ENCODE results near the gene FBXL5.
"Not testable (repeated sequence)": the region's sequence is repeated elsewhere in the genome, so short reads cannot be mapped to it uniquely, and the experiment has no call there.

The FBXL5 gene

DNA sequence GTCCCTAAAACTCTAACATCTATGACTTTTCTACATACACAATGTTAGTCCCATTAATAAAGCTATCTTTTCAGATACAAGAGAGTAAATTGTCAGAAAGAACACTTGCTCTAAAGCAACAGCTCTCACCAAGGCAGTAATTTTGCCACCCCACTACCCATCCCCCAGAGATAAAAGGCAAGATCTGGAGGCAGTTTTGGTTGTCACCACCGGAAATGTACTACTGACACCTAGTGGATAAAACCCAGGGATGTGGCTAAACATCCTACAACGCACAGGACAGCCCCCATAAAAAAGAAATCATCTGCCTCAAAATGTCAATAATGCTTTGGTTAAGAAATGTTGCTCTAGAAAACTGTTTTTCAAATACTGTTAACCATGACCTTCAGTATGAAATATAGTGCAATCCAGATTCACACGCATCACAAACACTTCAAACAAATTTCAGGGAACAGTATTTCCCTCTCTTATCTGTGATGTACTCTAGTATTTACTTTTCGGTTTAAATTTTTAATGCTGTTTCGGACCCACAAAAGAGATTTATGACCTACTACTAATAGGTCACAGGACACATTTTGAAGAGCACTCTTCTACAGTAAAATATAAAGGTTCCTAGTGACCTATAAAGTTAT lies 5.1 kb downstream of the FBXL5 start:
- no peak for DNase-seq

DNA sequence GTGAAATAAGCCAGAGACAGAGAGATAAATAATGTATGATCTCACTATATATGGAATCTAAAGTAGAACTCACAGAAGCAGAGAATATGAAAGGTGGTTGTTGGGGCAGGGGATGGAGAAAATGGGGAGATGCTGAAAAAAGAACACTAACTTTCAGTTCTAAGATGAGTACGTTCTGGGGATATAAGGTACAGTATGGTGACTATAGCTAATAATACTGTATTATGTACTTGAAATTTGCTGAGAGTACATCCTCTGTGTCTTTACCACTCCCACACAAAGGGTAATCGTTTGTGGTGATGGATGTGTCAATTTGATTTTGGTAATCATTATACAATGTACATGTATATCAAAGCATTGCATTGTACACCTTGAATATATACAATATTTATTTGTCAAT lies 6.6 kb downstream of the FBXL5 start:
- no peak for DNase-seq

DNA sequence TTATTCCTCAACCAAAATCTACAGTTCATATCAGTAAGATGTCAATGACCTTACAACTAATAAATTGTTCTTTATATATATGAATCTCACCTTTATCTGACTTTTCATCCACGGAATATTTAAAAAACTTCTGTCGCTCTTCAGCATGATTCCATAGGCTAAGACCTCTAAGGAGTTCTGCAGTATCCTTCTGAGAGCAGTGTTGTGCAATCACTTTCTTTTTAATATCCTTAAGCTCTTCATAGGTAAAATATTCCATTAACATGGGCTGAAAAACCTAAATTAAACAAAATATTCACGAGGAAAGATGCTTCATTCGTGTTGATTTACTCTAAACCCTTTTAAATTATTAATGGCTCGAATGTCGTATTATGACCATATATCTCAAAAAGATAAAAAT lies 16.7 kb downstream of the FBXL5 start:
- DNase-seq: no peak

DNA sequence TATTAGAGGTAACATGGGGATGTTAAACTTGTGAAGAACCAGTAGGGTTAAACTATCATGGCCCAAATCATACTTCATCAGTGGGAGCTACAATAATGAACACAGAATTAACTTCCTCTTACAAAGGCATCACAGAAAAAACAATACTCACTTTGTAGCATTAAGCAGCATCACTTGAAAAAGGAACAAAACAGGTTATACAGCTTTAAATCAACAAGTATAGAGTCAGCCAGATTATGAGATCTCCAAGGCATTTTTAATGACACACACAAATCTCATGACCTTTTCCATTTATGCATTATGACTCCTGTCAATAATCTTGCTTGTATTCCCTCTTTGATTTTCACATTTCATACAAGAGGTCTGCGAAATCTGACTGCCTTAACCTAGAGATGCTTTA lies 18.3 kb downstream of the FBXL5 start:
- DNase-seq: no peak

DNA sequence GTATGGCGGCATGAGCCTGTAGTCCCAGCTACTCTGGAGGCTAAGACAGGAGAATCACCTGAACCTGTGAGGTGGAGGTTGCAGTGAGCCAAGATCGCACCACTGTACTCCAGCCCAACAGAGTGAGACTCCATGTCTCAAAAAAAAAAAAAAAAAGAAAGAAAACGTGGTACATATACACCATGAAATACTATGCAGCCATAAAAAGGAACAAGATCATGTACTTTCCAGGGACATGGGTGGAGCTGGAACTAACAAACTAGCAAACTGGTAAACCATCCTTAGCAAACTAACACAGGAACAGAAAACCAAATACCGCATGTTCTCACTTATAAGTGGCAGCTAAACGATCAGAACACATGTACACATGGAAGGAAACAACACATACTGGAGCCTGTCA lies 37.8 kb downstream of the FBXL5 start:
- not testable (repeated sequence) for DNase-seq

DNA sequence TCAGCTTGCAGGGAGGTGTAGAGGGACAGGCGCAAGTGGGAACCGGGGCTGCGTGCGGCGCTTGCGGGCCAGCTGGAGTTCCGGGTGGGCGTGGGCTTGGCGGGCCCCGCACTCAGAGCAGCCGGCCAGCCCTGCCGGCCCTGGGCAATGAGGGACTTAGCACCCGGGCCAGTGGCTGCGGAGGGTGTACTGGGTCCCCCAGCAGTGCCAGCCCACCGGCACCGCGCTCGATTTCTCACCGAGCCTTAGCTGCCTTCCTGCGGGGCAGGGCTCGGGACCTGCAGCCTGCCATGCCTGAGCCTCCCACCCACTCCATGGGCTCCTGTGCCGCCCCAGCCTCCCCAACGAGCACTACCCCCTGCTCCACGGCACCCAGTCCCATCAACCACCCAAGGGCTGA lies 40.3 kb downstream of the FBXL5 start:
- not testable (repeated sequence) for DNase-seq

DNA sequence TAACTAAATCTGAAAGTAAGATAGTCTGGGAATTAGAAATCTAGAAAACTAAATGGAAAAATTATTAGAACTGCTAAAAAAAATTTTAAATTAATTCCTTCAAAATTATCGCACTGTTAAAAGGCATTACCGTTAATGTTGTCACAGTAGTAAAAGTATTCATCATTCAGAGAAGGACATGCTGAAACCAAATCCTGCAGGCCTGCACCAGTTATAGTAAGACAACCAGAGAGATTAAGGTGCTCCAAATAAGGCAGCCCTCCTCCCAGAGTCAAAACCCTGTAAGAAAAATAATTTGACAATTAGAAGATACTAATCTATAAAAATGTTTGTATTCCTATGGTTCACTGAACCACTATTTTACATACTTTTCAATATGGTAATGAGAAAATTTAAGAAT lies 43.0 kb downstream of the FBXL5 start:
- DNase-seq: no peak

DNA sequence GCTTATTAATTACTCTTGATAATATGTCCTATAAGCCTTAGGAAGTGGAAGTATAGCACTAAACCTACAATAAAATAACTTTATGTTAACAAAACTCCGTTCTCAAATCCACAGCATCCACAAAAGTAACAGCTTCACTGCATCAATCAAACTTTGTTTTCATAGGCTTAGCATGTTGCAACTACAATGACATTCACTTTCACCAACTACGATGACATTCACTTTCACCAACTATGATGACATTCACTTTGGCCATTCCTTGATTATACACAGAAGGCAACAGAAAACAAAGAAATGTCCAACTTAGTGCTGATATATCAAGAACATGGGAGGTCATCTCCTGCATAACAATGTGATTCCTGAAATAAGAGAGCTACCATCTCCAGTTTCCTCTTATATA lies 44.3 kb downstream of the FBXL5 start:
- DNase-seq: no peak

DNA sequence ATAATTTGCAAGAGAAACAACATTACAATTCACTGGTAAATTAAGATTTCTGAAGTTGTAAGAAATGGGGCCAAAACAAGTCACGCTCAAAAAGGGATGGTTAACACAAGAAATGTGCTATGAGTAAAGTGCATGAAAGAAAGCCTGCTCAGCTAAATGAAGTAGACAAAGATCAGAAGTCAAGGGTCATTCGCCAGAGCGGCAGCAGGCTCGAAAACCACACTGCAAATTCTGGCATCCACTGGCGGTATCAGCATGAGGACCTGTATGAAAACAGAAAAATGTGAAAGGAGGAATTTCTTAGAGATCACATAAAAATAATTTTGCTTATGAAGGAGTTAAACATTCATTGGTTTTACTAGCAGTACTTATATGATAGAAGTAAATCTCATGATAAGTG lies 49.6 kb downstream of the FBXL5 start:
- no peak for DNase-seq

DNA sequence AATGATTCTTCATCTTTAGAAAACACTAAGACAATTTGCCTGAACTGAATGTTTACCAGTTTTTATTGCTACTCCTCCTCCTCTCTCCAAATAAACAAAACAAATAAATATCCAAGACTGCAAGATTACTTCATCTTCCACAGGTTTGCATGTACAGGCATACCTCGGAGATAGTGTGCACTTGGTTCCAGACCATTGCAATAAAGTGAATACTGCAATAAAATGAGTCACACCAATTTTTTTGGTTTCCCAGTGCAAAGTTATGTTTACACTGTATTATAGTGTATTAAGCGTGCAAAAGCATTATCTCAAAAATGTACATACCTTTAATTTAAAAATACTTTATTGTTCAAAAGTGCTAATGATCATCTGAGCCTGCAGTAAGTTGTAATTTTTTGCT lies 53.3 kb downstream of the FBXL5 start:
- DNase-seq: no peak

DNA sequence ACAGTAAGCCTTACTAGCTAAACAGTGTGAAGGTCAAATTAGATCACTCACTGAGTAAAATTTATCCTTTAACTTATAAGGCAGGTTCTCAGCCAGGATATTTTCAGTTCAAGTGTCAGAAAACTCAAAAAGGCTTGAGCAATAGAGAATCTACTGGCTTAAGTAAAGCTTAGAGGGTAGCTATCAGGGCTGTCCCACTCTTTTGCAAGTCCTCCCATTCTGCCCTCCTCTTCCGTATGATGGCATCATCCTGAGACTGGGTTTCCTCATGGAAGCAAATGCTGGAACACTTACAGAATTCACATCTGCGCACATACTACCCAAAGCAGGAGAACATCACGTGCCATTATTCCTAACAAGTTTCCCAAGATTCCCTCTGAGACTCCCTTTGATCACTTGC lies 55.0 kb downstream of the FBXL5 start:
- no peak for DNase-seq

DNA sequence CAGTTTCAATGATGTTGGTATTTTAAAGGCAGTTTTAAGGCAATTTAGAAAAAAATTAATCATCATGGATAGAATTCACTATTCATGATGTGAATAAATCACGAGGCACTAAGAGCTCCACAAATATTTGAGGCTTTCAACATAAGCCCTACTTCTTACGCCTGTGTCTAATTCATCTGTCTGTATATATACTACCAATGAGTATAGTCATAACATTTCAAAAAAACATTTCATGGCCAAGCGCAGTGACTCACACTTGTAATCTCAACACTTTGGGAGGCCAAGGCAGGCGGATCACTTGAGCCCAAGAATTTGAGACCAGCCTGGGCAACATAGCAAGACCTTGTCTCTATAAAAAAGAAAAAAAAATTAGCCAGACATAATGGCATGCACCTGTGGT lies 56.5 kb downstream of the FBXL5 start:
- no peak for DNase-seq

DNA sequence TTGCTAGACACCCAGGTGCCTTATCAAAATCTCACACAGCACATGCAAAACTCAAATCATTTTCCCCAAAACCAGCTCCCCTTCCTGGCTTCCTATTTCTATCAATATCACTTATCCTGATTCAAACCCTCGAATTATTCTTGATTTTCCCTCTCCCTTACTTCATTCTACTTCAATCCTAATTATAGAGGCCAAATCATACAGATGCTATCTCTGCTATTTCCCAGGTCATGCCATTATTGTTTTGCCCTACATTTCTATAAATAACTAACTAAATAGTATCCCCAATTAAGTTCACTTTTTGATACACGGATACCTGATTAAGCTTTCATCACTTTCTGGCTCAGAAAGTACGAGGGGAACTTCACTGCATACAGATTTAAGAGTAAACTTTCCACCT lies 62.4 kb downstream of the FBXL5 start:
- no peak for DNase-seq

DNA sequence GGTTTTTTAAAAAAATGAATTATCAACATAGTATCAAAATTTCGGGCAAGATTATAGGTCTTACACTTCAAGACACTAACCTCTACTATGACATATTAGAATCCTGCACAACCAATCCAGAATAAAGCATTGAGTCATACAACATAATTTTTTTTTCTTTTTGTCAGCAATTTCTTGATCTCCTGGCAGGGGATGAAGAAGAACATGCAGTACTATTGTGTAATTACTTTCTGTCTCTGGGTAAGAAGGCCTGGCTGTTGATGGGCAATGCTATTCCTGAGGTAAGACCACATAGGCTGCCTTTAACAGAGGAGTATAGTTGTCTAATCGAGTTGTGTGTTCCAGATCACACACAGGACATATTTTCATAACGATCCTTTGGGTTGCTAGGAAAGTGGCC lies 67.5 kb downstream of the FBXL5 start:
- no peak for DNase-seq

DNA sequence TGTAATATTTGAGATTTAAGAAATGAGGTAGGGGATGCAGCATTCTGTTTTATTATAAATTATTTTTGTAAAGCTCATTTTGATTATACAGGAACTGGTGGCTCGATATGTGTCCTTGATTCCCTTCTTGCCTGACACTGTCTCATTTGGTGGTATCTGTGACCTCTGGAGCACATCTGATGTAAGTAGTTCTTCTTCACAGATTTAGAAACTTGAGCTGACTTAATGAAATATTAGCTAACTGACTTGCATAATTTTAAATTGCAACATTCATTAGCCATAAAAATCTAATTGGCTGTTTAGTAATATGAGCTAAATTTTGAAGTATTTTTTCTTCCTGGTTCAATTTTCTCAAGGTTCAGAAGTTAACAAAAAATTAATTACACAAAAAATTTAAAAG lies 69.1 kb downstream of the FBXL5 start:
- DNase-seq: no peak

DNA sequence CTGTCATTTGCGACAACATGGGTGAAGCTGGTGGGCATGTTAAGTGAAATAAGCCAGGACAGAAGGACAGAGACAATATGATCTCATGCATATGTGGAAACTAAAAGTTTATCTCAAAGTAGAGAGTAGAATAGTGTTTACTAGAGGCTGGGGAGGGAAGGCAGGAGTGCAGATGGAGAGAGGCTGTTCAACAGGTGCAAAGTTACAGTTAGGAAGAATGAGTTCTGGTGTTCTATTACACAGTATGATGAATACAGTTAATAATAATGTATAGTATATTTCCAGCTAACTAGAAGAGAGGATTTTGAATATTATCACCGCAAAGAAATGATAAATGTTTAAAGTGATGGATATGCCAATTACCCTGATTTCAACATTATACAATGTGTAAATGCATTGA lies 69.8 kb downstream of the FBXL5 start:
- no peak for DNase-seq

DNA sequence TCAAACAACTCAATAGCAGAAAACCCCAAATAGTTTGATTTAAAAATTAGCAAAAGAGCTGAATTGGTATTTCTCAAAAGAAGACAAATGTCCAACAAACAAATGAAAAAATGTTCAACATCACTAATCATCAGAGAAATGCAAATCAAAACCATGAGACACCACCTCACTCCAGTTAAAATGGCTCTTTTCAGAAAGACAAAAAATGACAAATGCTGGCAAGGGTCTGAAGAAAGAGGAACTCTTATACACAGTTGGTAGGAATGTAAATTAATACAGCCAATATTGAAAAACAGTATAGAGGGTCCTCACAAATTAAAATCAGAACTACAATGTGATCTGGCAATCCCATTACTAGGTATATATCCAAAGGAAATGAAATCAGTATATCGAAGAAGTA lies 70.4 kb downstream of the FBXL5 start:
- DNase-seq: no peak

DNA sequence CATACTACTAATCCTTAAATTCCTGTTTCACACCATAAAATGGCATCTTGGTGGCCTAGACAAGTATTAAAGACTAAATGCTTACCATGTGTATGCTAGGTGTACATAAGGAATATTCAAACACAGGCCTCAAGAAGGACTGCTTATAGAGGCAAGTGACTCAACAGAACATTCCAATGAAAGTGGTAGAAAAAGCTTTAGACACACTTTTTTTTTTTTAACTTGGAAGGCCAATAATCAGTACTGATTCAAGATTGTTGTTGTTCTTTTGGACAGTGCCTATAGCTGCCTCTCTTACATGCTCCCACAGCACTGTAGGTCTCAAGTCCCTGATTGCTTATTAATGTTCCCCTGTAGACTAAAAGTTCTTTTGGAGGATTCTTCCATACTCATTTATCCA lies 77.6 kb downstream of the FBXL5 start:
- DNase-seq: no peak

DNA sequence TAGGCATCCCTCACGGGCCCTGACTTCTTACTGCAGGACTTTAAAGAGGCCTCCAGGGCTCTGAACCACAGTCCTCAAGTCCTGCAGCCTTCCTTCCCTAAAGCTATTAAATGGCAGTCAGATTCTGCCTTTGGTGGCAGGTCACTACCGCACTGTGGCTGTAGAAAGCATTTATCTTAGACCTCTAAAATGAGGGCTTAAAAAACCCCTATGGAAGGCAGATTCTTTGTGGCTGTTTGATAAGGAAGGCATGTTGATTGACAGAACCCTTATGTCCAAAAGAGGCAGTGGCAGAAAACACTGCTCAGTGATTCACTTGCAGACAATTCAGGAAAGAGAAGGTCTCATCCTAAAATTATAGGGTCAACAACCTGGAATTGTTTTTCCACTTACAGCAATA lies 79.2 kb downstream of the FBXL5 start:
- no peak for DNase-seq

DNA sequence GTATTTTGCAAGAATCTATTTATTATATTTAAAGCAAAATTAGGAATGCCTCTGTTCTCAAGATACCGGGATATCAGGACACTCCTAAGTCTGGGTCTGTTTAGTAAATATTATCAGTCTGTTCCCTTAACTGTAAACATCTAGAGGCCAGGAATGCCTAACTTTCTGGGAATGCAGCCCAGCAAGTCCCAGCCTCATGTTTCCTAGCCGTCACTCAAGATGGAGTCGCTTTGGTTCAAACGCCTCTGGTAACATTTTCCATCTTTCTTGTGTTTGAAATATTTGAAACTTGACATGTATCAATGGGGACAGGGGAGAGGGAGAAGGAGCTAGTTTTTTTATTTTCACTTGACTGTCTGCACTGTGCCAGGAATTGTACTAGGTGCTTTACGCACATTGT lies 85.4 kb downstream of the FBXL5 start:
- no peak for DNase-seq

DNA sequence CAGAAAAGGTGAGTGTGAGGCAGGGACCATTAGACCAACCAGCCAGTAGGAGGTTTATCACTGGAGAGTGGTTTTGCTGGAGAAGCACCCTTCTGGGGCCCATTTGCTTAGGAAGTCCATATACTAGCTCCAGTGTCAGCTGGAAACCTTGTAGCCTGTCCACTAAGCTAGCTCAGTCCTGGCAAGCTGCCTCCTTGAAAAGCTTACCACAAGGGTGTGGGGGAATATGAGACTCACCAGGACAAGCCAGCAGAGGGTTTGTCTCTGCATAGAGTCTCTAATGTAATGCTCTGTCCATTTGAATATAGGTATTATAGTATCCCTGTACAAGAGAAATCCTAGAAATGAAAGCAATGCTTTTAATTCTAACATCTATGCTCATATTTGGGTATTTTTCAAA lies 86.3 kb downstream of the FBXL5 start:
- no peak for DNase-seq

DNA sequence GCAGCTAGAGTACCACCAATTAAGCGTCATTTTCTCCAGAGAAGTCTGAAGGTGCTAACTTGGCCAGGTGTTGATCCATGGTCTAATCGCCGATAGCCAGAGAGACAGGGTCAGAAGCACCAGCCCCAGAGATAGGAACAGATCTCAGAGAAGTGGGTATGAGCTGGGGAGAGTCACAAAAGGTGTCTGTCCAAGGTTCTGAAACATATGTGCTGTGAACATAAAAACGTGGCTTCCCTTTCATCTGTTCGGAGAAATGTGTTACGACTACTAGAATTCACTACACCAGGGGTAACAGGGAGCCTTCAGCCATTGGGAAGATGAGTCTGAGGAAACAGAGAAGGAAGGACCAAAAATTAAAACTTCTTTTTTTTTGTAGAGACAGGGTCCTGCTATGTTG lies 91.3 kb downstream of the FBXL5 start:
- no peak for DNase-seq

DNA sequence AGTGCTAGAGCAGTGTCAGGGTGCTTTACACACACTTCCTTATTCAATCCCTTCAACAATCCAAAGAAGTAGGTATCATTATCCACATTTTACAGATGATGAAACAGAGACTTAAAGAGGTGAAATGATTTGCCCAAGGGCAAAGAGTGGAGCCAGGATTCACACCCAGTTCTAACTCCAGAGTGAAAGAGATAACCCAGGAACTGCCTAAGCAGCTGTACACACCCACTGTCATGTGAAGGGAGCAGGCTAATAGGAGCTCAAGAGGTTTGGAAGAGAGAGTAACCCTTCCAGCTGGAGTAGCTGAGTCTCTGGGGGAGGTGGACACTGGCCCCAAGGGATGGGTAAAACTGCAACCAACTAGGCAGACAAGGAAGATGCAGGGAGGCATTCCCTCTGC lies 92.5 kb downstream of the FBXL5 start:
- no peak for DNase-seq

DNA sequence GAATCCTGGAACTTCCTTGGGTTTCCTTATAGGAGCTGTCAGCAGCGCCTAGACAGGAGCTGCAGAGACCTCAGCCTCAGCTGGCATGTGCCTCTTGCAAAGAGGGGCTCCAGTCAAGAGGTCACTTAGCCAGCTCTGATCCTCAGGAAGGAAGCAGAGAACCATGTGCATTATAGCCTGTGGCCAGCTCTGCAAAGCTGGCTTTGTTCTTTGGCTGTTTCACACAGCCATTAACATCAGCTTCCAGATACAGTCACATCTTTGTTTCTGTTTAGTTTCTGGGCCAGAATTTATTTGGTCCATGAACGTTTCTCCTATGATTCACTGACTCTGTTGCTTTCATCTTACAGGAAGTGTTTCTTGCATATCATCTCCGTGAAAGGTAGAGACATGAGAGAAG lies 93.0 kb downstream of the FBXL5 start:
- DNase-seq: no peak

DNA sequence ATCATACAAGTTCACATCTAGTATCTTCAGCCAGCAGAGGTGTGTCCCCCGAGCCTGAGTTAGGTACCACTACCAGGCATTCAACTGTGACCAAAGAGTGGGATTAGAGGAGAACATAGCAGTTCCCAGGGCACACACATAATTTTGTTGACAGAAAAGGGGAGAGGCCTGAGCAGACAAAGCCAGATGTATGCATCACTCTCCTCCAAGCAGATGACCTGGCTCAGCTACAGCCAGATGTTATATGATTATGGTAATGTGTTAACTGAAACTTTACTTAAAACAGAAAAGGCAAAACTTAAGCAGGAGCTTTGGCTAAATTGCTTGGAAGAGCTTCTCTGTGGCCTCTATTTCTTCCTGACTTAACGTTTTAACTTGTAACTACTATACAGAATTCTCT lies 96.6 kb downstream of the FBXL5 start:
- DNase-seq: no peak
